Adrenal gland (tissue), 5 donors: Measurements from ENCODE around the gene ANKS1A.

Experiments
- CTCF ChIP-seq, 6 experiments: fragments of 450-650 bp in 4 of 6; fragments of 200-600 bp in 2 of 6; sonication (generic) in 1 of 6; IDR thresholded peaks; 1 replicate in 5 of 6; 2 replicates in 1 of 6; pipeline versions ENCODE4 v1.5.1 to v1.8.0; 2016 to 2021; ENCODE audit warnings: antibody characterized with exemption in 6 of 6, mild to moderate bottlenecking in 2 of 6, moderate library complexity in 1 of 6
- POLR2A ChIP-seq, 2 donors: fragments of 450-650 bp; IDR thresholded peaks; one replicate each; pipeline ENCODE4 v1.6.1; 2017; ENCODE audit warnings: antibody characterized with exemption in 2 of 2, mild to moderate bottlenecking in 2 of 2, moderate library complexity in 1 of 2
- donor health status: DM: no; HTN: no; CAD: no.

GRCh38 chr6:34877259-34877658 is 11.8 kb upstream of the ANKS1A start:
- TF ChIP-seq CTCF (IDR thresholded peaks at IDR 0.05) = no peak
- TF ChIP-seq POLR2A (IDR thresholded peaks at IDR 0.05) = no peak
